Activated CD4-positive, alpha-beta T cell treated with anti-CD3 and anti-CD28 coated beads, Interleukin-2, amount 50 U/mL, for 24 hours (primary cell): ENCODE results near the gene JPT2.
"Not testable (repeated sequence)": the region's sequence is repeated elsewhere in the genome, so short reads cannot be mapped to it uniquely, and the experiment has no call there.

Experiments used
- DNase-seq, 2 donors: peaks; one replicate each; pipeline ENCODE4 v3.0.0-alpha.2; 2020; ENCODE audit warnings: low read depth in 1 of 2, low spot score in 1 of 2

Gene JPT2

DNA sequence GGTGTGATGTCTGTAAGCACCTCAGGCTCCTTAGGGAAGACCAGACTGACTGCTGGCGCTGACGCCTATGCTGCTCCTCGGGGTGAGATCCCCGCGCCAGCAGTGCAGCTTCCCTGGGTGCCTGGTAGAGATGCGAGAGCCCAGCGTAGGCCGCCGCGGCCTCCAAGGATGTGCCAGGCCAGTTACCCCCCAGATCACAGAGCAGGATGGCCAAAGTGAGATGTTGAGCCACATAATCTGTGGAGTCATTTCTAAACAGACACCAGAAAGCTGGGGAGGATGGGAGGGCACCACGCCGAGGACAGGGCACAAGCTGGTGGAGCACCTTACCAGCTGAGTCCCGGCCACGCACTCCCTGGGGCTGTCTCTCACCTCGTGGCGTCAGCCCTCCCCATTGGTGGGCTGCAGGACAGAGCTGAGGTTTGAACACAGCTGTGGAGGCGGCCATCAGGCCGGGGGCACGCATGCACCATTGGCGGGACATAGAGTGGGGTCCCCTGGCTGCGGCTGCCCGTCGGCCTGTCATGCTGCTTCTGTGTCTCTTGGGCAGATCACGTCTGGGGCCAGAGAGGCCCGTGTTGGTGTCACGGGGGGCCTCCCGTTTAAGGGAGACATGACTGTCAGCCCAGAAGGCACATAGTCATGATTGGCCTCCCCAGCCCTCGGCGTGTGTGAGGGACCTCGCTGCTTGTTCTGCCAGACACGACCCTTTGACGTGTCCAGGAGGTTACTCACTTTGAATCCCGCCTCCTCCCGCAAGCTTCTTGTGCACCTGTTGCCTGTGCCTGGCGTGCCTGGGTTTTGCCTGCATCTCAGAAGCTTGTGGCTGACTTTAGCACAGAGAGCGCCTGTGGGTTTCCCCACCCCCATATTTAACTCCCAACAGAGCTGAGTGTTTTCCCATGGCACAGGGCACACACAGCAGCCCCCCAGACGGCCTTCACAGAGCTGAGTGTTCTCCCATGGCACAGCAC is 49.9 kb downstream of the JPT2 start:
- DNase-seq: no peak

DNA sequence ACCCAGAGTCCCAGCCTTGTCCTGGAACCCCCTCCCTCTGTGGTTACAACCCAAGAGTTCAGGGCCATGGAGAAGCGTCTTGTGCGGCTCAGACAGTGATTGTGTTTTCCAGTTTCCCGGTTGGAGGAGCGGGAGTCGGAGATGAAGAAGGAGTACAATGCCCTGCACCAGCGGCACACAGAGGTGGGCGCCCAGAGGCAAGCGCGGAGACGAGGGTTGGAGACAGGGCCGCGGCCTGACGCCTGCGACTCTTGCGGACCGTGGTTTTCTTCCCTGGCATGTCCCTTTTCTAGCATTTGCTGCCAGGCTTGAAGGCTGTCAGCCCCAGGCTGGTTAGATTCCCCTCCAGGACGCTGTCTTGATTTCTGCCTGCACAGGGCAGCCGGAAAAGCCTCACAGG is 50.9 kb downstream of the JPT2 start:
- DNase-seq: no peak

DNA sequence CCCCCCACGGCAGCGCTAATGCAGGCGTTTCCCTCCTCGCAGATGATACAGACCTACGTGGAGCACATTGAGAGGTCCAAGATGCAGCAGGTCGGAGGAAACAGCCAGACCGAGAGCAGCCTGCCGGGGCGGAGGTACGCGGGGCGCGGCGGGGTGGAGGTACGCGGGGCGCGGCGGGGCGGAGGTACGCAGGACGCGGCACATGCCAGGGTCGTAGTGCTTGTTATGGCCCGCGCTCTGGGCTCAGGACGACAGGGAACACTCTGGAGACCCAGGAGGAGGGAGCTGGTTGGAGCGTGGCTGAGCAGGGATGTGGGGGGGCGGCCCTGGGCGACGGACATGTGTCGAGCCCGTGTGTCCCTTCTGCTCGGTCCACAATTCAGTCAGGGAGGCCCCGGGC is 51.4 kb downstream of the JPT2 start:
- no peak for DNase-seq

DNA sequence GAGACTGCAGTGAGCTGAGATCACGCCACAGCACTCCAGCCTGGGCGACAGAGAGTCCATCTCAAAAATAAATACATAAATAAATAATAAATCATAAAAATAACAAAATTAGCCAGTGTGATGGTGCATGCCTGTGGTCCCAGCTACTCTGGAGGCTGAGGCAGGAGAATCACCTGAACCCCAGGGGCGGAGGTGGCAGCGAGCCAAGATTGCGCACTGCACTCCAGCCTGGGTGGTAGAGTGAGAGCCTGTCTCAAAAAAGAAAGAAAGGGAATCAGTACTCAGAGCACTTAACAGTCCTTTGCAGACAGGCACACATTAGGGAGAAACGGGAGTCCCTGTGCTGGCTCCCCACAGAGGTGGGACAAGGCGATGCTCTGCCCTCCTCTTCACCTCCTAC is 53.0 kb downstream of the JPT2 start:
- no peak for DNase-seq

DNA sequence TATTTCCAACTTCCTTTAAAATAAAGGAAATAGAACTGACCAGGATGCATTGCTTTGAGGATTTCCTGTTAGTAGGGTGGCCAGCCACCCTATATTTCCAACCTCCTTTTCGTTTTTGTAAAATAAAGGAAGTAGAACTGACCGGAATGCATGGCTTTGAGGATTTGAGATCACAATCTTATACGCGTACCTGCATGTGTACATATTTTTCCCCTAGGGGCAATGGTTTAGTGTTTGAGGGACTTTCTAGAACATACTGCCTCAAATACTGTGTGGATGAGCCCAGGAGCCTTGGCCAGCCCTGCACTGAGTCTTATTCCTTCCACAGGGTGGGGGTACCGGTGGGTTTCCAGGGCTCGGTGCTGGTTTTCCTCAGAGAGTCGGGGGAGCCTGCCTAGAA is 53.5 kb downstream of the JPT2 start:
- no peak for DNase-seq

DNA sequence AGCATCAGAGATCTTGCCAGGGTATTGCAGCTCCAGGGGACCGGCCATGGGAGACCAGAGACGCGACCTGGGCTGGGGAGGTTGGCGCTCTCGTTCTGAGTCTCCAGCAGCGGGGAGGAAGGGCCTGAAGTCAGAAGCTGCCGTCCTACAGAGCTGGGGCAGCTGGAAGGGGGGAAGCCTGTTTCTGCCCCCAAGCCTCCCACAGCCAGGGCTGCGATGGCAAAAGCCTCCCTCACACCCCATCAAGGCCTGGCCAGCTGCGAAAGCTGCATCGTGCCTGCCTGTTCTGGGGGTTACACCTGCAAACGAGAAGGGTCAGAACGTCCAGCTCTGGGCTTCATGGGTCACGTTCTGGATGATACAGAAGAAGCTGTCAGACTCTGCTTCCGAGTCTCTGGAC is 54.0 kb downstream of the JPT2 start:
- no peak for DNase-seq

DNA sequence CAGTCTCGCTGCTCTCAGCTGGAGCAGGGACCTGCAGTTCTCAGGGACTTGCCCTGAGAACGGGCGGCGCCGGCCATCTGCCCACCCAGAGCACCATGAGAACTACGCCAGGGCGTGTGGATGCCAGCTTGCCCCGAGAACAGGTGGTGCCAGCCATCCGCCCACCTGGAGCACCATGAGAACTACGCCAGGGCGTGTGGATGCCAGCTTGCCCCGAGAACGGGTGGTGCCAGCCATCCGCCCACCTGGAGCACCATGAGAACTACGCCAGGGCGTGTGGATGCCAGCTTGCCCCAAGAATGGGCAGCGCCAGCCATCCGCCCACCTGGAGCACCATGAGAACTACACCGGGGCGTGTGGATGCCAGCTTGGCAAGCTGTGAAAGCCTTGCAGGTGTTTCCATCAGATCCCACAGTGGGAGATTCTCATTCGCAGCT is 54.5 kb downstream of the JPT2 start:
- DNase-seq: not testable (repeated sequence)

DNA sequence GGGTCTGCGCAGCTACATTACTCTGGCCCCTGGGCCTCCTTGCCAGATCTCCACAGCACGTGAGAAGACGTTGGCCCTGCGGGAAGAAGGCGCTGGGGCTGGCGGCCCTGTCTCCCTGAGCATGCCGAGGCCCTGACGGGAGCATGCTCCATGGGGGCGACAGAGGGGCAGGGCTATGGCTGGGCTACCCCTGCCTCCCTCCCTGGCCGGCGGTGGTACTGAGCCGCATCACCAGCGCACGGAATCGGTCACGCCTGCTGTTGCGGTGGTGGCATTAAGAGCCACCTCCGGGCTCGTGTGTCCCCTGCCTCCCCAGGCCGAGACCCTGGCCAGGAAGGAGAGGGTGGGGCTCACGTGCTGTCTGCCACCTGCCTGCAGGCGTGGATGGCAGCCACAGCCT is 56.0 kb downstream of the JPT2 start:
- no peak for DNase-seq

DNA sequence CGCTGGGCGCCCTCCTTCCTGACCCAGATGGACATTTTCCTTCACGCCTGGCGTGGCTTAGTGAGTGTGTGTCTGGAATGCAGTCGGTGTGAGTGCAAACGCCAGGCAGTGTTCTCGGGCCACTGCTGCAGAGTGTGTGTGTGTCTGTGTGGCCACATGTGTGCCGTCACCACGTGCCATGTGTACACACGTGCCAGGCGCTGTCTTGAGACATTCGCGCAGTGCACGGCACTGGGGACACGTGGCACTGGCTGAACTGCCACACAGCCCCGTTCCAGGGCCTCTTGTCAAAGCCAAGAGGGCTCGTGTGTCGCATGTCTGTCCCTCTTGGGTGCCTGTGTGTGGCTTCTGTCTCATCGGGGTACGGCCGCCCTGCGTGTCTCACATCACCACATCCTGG is 56.7 kb downstream of the JPT2 start:
- no peak for DNase-seq

DNA sequence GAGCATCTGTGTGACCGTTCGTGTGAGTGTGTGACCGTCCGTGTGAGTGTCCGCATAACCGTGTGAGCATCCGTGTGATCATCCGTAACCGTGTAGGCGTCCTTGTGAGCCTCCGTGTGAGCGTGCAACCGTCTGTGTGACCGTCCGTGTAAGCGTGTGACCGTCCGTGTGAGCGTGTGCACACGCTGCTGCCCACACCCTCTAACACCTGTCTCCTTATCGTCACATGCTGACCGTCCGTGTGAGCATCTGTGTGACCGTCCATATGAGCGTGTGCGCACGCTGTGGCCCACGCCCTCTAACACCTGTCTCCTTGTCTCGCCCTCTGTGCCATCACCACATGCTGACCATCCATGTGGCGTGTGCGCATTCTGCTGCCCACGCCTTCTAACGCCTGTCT is 62.2 kb downstream of the JPT2 start:
- DNase-seq: no peak

DNA sequence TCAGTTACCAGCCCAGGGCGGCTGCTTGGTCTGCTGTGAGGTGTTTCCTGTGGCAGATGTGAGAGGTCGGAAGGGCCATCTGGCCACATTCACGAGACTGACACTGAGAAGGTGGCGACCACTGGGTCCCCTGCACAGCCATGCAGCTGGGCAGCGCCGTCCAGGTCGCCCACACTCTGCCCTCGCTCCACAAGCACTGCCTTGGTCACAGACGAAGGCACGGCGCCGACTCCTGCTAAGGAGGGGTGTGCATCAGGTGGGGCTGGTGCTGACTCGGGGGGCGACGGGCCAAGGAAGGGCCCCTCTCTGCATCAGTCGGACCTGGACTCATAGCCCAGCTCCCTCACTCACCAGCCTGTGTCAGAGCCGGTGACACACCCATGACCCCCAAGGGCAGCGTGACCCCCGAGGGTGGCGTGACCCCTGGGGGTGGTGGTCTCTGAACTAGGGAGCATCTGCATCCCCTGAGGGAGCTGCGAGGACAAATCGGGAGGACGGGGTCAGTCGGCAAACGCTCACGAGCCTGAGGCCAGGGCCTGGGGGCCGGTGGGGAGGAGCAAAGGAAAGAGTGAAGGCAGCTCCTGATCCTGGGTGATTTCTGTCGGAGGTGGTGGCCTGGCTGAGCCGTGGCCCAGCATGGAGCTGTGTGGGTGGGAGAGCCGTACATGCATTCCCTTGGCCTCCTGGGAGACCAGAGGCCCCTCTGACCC is 62.9 kb downstream of the JPT2 start:
- DNase-seq: no peak

DNA sequence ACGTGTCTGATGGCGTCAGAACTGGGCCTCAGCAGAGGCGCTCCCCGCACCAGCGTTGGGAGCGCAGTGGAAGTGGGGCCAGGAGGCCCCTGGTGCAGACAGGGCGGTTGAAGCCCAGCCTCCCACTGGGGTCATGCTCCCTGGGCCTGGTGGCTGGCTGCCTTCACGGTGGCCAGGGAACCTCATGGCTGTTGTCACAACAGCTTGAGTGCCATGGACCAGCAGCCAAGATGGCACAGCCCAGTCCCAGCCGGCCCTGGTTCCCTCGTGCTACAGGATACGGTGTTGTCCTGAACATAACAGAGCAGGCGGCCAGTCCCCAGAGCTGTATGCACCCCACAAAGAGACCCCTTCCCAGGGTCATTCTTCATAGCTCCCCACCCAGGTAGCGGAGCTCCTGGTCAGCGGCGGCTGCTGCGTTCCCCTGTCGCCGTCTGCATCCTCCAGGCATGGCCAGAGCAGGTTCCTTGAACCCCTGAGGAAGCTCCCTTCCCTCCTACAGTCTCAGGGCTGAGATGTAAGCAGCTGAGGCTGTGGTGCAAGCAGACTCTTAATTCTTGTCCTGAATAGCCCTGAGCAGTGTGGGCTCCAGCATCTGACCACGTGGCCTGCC is 63.6 kb downstream of the JPT2 start:
- DNase-seq: no peak

DNA sequence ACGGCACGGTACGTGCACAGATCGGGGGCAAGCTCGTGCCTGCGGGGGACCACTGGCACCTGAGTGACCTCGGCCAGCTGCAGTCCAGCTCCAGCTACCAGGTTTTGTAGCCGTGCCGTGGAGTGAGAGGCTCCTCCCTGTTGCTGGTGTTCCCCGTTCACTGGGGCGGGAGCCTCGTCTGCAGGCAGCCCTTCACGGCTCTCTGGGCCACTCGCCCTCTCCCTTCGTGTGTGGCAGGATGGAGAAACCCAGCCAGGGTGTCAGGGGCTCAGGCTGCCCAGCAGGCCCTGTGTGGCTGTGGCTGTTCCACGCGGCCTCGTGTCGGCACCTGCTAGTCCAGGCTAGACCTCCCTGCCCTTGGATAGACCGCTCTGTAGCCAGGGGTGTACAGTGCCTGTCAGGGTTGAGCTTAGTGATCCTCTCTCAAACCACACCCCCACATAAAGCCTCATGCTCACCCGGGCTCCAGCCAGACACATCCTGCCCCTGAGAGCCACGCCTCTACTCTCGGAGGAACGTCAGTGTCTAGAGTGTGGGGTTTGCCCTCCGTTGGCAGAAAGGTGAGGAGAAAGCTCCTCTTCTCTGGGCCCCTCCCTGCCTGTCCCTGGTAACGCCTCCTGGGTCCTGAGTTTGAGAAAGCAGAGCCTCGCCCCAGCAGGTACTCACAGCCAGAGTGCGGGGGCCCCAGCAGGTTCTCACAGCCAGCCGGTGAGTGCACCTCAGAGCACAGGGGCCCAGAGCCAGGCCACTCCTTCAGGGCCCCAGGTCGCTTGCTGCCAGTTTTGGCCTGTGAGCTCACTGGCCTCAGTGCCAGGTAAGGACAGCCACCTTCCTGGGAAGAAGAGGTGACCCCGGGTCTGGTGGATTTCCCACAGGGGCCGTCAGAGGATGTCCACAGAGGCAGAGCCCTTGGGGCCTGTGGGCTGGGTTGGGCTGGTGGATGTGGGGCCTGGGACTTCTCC is 65.6 kb downstream of the JPT2 start:
- no peak for DNase-seq

DNA sequence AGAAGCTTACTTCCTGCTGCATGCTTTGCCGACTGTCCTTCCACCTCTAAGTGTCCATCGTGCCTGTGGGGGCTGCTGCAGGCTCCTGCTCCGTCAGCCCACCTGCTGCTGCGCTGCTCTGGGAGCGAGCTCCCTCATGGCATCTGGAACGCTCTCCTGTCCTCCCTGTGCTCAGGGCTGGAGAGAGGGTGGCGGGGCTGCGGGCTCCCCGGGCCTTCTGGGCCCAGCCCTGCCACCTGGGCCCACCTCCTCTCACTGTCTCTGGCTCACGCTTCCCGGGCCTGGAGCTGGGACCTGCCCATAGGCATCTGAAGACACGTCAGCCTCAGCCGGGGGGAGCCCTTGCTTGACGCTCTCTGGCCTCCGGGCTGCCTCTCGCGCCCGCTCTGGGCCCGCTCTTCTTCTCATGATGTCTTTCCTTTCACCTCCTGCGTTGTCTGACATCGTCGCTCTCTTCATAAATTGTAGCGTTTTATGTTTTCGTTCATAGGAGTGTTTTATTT is 66.3 kb downstream of the JPT2 start:
- no peak for DNase-seq

DNA sequence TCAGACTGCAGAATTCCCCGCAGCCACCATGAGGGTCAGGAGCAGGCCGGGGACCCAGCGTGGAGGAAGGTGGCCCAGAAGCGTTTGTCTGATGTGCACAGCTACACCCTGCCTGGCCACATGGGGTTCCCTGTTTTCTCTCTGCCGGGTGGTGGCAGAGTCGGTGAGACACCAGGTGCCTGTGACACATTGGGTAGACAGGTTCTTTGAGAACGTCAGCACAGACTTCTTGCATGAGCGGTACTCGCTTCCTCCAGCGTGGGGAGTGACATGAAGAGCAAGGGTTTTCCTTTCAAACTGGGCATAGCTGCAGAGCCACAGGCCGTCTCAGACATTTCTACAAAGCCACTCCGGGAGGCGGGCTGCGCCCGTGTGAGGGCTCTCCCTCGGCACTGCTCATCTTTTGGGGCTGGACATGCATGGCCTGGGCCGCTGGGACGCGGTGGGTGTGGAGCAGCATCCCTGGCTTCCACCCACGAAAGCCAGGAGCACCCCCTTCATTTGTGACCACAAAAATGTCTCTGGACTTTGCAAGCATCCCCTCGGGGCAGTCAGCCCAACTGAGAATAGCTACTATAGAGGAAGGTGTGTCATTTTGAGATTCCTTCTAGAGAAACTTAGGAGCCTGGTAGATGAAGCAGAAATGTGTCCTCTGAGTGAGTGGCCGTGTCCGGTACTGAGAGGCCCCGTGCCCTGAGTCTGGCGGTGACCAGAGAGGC is 67.3 kb downstream of the JPT2 start:
- DNase-seq: no peak

DNA sequence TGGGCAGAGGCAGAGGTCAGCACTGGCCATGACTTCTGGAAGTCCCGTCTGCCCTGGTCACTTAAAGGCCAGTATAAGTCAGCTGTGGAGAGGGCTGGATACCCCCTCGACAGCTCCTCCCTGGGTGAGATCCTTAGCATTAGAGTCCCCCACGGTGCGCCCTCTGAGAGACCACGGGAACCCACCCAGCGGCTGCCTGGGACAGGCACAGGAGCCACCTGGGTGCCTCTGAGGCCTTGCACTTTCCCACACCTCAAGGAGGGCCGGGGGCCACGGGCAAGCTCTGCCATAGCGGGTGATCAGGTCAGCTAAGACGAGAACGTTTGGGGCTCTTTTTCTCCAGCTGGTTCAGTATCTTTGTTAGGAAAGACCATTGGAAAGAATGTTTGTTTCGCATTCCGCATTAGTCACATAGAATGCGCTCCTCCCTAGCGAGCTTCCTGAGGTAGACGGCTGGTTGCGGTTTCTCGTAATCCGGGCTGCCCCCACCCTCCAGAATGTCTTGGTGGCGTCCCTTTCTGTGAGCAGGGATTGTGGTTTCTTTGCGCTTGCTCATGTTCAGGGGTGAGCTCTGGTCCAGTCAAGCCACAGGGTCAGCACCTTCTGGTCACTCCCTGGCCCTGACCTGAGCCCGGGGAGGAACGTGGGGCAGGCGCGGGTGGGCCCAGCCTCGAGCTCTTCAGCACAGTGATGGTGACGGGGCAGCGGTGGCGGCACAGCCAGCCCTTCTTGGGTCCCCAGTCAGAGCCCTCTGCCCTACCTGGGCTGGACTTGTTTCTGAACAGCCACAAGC is 68.0 kb downstream of the JPT2 start:
- DNase-seq: no peak

DNA sequence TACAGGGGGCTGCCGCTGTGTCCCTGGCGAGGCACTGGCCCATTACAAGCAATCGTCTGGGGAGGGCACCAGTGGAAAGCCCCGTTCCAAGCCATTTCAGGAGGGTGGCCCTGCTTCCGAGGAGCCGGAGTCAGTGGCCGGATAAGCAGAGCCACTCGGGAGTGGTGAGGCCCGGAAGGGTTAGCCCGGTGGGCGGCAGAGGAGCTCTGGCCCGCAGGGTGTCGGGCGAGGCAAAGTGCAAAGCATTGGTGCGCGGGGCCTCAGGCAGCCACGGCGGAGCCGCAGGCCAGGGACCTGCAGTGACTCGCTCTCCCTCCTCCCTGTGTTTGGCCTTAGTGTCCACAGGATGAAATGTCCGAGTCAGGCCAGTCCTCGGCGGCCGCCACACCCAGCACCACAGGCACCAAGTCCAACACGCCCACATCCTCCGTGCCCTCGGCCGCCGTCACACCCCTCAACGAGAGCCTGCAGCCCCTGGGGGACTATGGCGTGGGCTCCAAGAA is 68.7 kb downstream of the JPT2 start:
- DNase-seq: no peak

DNA sequence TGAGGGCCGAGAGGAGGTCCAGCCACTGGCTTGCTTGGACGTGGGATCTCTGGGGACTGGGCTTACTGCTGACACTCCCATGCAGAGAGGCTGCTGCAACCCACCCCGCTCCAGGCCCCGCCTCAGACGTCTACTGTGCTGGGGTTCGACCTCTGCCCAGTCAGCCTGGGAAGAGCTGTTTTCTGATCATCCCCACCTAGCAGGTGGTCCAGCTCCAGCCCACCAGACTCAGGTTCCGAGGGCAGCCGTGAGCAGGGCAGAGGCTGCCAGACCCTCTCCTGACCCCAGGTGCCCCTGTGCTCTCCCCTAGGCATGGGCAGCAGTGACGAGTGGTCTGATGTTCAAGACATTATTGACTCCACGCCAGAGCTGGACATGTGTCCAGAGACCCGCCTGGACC is 69.9 kb downstream of the JPT2 start:
- no peak for DNase-seq
